GM12873 (cell line): ENCODE results near the gene ADPRHL1.

Experiments
- CTCF ChIP-seq: IDR thresholded peaks from 2 replicates; pipeline ENCODE4 v1.5.1; 2012; ENCODE audit warnings: low read depth, mild to moderate bottlenecking, moderate library complexity, low read length, control low read depth; ENCODE audit not compliant: insufficient read depth; ENCODE audit errors: missing control alignments

ADPRHL1 gene

GRCh38 chr13:113373811-113374485 lies 79.3 kb downstream of the ADPRHL1 start:
- no peak for TF ChIP-seq CTCF

- no peak for TF ChIP-seq CTCF
Measured at GRCh38 chr13:113371061-113371460, 82.2 kb downstream of the ADPRHL1 start.

GRCh38 chr13:113369881-113370280 lies 83.4 kb downstream of the ADPRHL1 start:
- no peak for TF ChIP-seq CTCF

- no peak for TF ChIP-seq CTCF
Measured at GRCh38 chr13:113369189-113369588, 84.1 kb downstream of the ADPRHL1 start.

GRCh38 chr13:113367771-113368170 lies 85.5 kb downstream of the ADPRHL1 start:
- no peak for TF ChIP-seq CTCF

GRCh38 chr13:113367020-113367560 lies 86.2 kb downstream of the ADPRHL1 start:
- TF ChIP-seq CTCF: no peak

GRCh38 chr13:113365971-113366588 lies 87.2 kb downstream of the ADPRHL1 start:
- no peak for TF ChIP-seq CTCF
